RPMI8226 (cell line): ENCODE data around the gene MYO9A.
A peak's percentile ranks its signal among the peaks of the same experiment; 100 is the strongest.

ENCODE experiments used
- DNase-seq: peaks from one replicate; pipeline ENCODE4 v3.0.0-alpha.2; 2015

The MYO9A gene, protein sequence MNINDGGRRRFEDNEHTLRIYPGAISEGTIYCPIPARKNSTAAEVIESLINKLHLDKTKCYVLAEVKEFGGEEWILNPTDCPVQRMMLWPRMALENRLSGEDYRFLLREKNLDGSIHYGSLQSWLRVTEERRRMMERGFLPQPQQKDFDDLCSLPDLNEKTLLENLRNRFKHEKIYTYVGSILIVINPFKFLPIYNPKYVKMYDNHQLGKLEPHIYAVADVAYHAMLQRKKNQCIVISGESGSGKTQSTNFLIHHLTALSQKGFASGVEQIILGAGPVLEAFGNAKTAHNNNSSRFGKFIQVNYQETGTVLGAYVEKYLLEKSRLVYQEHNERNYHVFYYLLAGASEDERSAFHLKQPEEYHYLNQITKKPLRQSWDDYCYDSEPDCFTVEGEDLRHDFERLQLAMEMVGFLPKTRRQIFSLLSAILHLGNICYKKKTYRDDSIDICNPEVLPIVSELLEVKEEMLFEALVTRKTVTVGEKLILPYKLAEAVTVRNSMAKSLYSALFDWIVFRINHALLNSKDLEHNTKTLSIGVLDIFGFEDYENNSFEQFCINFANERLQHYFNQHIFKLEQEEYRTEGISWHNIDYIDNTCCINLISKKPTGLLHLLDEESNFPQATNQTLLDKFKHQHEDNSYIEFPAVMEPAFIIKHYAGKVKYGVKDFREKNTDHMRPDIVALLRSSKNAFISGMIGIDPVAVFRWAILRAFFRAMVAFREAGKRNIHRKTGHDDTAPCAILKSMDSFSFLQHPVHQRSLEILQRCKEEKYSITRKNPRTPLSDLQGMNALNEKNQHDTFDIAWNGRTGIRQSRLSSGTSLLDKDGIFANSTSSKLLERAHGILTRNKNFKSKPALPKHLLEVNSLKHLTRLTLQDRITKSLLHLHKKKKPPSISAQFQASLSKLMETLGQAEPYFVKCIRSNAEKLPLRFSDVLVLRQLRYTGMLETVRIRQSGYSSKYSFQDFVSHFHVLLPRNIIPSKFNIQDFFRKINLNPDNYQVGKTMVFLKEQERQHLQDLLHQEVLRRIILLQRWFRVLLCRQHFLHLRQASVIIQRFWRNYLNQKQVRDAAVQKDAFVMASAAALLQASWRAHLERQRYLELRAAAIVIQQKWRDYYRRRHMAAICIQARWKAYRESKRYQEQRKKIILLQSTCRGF (N-terminal part only)

DNA sequence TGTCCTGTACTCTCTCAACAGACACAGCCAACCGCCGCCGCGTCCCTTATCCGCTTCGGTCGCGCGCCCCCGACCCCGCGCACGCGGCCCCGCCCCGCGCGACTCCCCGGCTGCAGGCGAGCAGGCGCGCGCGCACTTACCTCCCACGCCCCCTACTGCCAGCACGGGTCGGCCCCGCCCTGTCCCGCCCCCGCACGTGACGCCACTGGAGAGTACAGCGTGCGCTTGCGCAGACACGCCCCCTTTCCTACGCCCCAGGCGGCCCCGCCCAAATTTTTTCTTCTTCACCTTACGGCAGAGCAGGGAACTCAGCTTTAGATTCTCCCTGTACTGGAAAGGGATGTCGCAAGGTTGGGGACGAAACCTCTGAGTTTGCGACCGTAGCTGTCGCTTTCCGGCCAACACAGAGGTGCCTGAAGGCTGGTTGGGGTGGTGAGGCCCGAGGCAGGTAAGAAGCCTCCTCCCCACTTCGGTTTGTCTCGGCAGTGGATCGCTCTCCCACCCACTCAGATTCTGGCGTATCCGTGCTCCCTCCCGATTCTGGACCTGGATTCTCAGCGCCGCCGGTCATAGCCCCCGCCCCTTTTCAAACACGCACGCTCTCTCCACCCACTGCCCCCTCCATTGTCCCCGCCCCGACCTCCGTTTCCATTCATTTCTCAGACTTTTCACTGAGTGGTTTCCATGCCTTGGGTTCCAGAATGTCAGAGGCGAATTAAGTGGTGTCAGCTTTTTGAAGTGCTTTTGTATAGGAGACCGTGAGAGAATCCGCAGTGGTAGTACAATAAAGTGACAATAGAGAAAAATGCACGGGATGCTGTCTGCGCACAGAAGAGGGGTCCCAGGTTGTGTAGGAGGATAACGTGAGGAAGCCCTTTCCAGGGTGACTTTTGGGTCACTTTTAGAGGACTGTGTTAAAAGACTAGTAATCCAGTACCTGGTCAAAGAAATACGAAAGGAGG is at the start of gene MYO9A, which contains the start of gene SENP8:
MYO9A (minus strand) TSS at position 134 of the 962 bp plus-strand sequence. CDS start 71,587 bp downstream, outside the sequence.
SENP8 (plus strand) TSS at position 387 of the 962 bp plus-strand sequence. CDS start 21,221 bp downstream, outside the sequence.
- DNase-seq, result peak; percentile 100

GRCh38 chr15:72167445-72167844 is 49.5 kb upstream of the MYO9A start:
- DNase-seq, result no peak

- no peak for DNase-seq
Measured at GRCh38 chr15:72166716-72167417, 48.9 kb upstream of the MYO9A start.

- DNase-seq, result no peak
Measured at GRCh38 chr15:72163719-72164118, 45.8 kb upstream of the MYO9A start.

GRCh38 chr15:72162569-72162968 is 44.6 kb upstream of the MYO9A start:
- DNase-seq, result no peak

DNA sequence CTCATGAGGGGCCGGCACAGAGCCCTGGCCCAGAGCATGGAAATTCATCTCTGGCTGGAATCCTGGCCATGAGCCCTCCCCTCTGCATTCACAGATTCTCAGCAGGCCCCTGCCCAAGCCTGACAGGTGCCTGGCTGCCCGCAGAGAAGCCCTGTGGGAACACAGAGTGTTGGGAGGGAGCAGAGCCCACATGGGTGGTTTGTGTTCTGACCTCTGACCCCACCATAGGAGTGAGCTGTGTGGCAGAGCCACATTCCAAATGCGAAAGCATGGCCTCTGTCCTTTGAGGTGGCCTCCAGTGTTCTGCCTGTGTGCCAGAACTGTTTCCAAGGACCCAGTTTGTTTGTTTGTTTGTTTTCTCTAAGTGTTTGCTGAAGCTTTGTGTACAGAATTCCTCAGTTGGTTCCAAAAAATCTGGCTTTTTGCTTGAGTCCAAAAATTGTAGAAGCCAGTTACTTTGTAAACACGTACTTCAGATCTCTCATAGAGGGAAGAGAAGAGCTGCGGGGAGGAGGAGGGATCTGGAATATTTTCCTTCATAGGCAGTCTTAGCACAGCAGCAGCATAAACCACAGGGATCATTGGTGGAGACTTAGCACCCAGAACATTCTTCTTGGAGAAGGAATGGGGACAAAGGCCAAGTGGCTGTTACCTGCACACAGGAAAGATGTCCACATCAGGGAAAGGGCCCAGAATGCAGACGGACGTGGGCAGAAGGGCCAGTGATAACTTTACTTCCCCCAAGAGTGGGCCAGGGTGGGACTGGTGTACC is 43.6 kb upstream of the MYO9A start:
- DNase-seq, result no peak

DNA sequence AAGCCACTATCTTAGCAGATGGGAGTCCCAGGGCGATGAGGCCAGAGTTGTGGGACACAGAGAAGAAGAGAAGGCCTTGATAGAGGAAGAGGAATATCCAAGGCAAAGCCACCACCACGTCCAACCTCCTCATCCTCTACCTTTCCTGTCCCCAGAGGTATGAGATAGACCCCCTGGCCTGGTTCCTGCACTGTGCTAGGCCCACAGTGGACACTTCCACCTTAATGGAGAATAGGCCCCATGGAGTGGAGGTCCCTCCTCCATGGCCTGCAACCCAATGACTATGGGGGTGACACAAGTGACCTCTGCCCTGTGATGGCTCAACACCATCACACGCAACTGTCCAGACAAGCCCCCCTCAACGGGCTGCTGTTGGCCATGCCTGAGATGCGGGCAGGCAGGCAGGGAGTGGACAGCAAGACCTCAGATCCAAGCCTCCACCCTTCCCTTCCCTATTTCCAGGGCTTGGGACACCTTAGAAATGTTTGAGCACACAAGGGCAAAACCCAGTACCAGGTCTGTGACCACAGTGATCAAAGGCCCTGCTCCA is 42.8 kb upstream of the MYO9A start:
- DNase-seq, result no peak

- DNase-seq, result no peak
Measured at GRCh38 chr15:72156928-72157327, 39.0 kb upstream of the MYO9A start.

DNA sequence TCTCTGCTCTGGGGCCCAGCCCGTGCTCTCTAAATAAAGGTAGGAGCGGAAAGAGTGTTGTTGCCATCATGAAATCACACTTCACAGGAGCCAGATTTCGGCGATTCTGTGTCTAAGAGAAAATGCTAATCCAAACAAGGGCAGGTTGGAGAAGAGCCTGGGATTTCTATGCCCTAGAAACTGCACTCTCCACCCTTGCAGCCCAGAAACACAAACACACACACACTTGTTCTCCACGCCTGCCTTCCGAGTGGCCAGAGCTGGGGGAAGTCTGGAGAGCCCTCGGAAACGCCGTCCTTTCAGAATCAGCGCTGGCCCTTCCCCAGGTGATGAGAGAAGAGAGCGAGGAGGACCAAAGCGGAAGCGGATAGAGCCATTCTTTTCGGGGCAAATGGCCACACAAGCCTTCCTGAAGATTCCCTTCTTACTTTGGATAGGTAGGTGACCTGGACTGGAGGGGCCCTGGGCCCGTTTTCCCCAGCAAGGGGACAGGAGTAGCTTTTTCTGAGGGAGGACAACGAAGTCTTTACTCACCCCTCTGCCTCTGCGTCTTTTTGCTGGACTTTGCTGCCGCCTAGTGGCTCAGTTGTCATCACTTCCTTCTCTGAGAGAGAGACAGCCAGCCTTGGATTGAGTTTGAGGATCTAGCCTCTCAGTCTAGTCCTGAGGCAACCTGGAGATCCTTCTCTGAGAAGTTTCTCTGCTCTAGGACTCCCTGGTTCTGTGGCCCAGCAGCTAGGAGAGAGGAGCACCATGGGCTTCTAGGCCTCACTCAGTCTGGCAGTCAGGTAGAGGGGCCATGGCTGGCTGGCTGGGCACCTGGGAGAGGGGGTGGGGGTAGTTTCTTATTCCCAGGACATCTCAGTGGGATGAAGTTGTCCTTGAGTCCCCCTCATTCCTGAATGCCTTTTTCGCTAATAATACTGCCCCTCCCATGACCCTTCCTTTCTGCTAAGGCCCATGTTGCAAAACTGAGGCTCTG is 38.0 kb upstream of the MYO9A start:
- DNase-seq, result peak; percentile 92

- no peak for DNase-seq
Measured at GRCh38 chr15:72155003-72155621, 37.2 kb upstream of the MYO9A start.

- no peak for DNase-seq
Measured at GRCh38 chr15:72154316-72154715, 36.4 kb upstream of the MYO9A start.

DNA sequence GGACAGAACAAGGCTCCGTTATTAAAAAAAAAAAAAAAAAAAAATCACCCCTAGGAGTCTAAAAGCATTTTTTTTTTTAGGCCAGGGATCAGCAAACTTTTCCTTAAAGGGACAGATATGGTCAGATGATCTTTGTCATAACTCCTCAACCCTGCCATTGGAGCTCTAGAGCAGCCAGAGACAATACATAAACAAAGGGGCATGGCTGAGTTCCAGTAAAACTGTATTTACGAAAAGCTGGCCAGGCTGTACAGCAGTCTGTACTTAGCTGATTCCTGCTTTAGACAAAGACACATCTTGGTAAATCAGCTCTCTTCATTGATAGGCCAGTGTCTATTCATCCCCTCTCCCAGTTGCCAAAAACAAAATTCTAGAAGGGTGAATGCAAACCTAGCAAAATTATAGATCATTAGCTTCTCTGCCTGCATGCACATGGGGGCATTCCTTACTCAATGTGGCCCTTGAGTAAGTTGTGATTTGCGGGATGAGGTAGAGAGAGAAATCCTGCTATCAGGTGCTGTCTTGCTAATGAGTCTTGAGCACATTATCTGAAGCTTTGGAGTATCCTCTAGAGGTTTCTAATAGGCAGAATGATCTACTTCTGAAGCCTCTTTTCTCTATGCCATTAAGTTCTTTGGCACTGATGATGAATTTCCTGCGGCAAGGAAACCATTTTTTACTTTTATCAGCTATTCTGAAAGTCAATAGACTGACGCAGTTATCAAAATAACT is 35.5 kb upstream of the MYO9A start:
- DNase-seq, result no peak

- no peak for DNase-seq
Measured at GRCh38 chr15:72147418-72147817, 29.5 kb upstream of the MYO9A start.

DNA sequence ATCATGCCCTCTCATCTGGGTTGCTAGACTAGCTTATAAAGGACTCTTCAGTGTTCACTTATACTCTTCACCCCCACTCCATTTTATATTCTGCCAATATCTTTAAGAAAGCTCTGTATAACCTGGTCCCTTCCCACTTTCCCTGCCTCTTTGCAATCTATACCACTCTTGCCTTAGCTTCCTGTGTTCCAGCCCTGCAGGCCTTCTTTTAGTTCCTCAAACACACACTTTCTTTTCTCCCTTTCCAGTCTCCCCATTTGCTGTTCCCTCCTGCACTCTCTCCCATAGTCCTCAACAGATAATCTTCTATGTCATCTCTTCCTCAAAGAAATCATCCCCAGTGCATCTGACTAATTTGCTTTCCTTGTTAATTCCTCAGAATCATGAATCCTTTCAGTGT is 29.0 kb upstream of the MYO9A start:
- no peak for DNase-seq

DNA sequence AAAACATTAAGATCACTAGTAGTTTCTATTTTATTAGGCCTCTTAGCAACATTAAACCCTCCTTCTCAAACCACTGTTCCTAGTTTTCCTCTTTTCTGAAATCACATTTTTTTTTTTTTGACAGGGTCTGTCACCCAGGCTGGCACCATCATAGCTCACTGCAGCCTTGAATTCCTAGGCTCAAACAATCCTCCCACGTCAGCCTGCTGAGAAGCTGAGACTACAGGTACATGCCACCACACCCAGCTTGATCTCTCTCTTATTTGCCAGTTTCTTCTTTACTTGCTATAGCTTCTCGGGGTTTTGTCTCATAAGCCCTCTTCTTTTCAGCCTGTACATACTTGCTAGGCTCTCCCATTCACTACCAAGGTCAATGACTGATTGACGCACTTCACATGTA is 28.3 kb upstream of the MYO9A start:
- no peak for DNase-seq

DNA sequence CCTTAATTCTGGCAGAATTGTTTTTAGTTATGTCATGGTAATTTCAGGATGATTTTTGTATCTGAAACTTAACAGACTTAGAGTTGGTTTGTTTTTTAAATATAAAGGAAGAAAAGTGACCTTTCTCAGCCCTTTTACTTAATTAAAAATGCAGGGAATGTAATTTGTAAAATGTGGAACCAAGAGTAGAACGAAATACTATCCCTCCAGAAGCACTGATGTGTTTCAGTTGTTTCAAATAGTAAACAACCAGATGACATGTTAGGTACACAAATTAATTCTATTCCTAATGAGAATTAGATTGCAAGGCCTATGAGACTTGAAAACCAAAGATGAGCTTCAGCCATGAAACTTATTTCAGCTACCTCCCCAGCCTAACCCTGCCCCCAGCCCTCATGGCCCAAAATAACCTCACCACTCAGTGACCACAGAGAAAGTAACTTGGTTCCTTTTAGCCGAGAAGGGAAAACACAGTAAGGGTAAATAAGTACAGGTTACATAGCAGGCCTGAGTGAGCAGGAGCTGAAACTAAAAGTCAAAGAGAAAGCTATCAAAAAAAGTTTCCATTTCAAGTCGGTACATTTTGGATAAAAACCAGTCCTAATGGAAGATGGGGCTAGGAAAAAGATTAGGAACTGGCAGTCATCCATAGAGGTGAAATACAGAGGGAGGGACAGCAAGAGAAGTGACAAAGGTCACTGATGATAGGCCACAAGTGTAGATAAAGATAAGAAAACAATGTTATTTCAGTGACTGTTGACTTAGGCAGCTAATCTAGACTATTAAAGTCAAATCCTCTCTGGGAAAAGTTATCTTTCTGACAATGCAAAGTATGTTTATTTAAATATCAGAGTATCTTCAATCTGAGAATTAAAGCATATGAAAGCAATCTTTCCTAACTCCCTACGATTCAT is 23.5 kb upstream of the MYO9A start:
- DNase-seq, result peak; percentile 63

DNA sequence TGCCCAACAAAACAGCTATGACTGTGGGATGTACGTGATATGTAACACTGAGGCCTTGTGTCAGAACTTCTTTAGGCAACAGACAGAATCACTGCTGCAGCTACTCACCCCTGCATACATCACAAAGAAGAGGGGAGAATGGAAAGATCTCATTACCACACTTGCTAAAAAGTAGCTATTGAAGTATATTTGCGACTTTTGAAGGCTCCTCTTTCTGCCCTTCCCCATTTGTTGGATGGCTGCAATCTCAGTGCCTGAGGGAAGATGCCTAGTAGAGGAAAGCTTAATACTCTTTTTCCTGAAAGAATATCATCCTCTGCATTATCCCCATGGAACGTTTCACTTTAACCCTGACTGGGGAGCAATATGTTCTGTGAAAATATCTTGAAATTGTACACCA is 22.1 kb upstream of the MYO9A start:
- DNase-seq, result no peak
